Retinal pigment epithelial cell (primary cell): ENCODE data around the gene DCAF8.

ENCODE experiments used
- DNase-seq: peaks from one replicate; pipeline ENCODE4 v3.0.0-alpha.2; 2010; ENCODE audit warnings: low read depth
- H3K4me3 ChIP-seq: 2 replicates; pipeline ENCODE4 v1.5.1; 2011; ENCODE audit warnings: mild to moderate bottlenecking, low read length, control low read depth, moderate library complexity
- CTCF ChIP-seq: conservative IDR thresholded peaks from 2 replicates; pipeline ENCODE4 v1.5.1; 2011; ENCODE audit warnings: low read depth, low read length, control low read depth, inconsistent platforms

The DCAF8 gene

GRCh38 chr1:160260406-160261382, 1.7 kb downstream of the DCAF8 start:
- peak overlapping the region; percentile 99 for H3K4me3 ChIP-seq
- DNase-seq: peak; percentile 76

GRCh38 chr1:160258177-160258798, 4.1 kb downstream of the DCAF8 start:
- no peak overlapping the region for H3K4me3 ChIP-seq
- no peak for TF ChIP-seq CTCF
- no peak for DNase-seq

More at GRCh38 chr1:160260406-160261382, 1.7 kb downstream of the DCAF8 start:
- TF ChIP-seq CTCF: no peak

GRCh38 chr1:160257411-160258015, 4.8 kb downstream of the DCAF8 start:
- TF ChIP-seq CTCF: no peak
- DNase-seq: no peak
- H3K4me3 ChIP-seq: no peak overlapping the region

GRCh38 chr1:160256396-160257046, 5.8 kb downstream of the DCAF8 start:
- H3K4me3 ChIP-seq: no peak overlapping the region
- no peak for DNase-seq
- no peak for TF ChIP-seq CTCF

- H3K4me3 ChIP-seq: no peak overlapping the region
- no peak for TF ChIP-seq CTCF
- no peak for DNase-seq
Observed at GRCh38 chr1:160255781-160256300, 6.5 kb downstream of the DCAF8 start.

GRCh38 chr1:160251687-160252526, 10.4 kb downstream of the DCAF8 start:
- peak; percentile 76 for TF ChIP-seq CTCF
- no peak overlapping the region for H3K4me3 ChIP-seq
- no peak for DNase-seq
